IPS-NIHi11 (cell line): ENCODE data around the gene GINS3.
"Not testable (repeated sequence)": the region's sequence is repeated elsewhere in the genome, so short reads cannot be mapped to it uniquely, and the experiment has no call there.

Experiments
- DNase-seq: peaks from one replicate; pipeline ENCODE4 v3.0.0; 2012; ENCODE audit warnings: mixed read lengths, low spot score

Gene GINS3

GRCh38 chr16:58389724-58390123 is 2.5 kb upstream of the GINS3 start:
- DNase-seq = no peak

GRCh38 chr16:58393138-58393504 is 850 bp downstream of the GINS3 start:
- DNase-seq = peak; percentile 26

- DNase-seq = not testable (repeated sequence)
Observed at GRCh38 chr16:58396897-58397296, 4.6 kb downstream of the GINS3 start.

- no peak for DNase-seq
Observed at GRCh38 chr16:58399718-58400633, 7.7 kb downstream of the GINS3 start.

GRCh38 chr16:58401305-58401704 is 9.0 kb downstream of the GINS3 start:
- not testable (repeated sequence) for DNase-seq

GRCh38 chr16:58402796-58403195 is 10.5 kb downstream of the GINS3 start:
- DNase-seq = no peak

- DNase-seq = no peak
Observed at GRCh38 chr16:58409316-58409973, 17.2 kb downstream of the GINS3 start.

- DNase-seq = no peak
Observed at GRCh38 chr16:58411336-58411735, 19.1 kb downstream of the GINS3 start.

- DNase-seq = no peak
Observed at GRCh38 chr16:58411736-58412614, 19.7 kb downstream of the GINS3 start.

- not testable (repeated sequence) for DNase-seq
Observed at GRCh38 chr16:58412615-58412970, 20.3 kb downstream of the GINS3 start.

- DNase-seq = no peak
Observed at GRCh38 chr16:58413359-58413758, 21.1 kb downstream of the GINS3 start.

GRCh38 chr16:58415003-58415402 is 22.7 kb downstream of the GINS3 start:
- no peak for DNase-seq

- DNase-seq = not testable (repeated sequence)
Observed at GRCh38 chr16:58415961-58416360, 23.7 kb downstream of the GINS3 start.

GRCh38 chr16:58417035-58417434 is 24.8 kb downstream of the GINS3 start:
- DNase-seq = no peak

GRCh38 chr16:58417600-58417999 is 25.3 kb downstream of the GINS3 start:
- no peak for DNase-seq

GRCh38 chr16:58418026-58418425 is 25.8 kb downstream of the GINS3 start:
- no peak for DNase-seq

- DNase-seq = no peak
Observed at GRCh38 chr16:58418601-58419000, 26.3 kb downstream of the GINS3 start.

- peak; percentile 45 for DNase-seq
Observed at GRCh38 chr16:58419241-58419990, 27.1 kb downstream of the GINS3 start.

GRCh38 chr16:58421059-58421458 is 28.8 kb downstream of the GINS3 start:
- no peak for DNase-seq

- no peak for DNase-seq
Observed at GRCh38 chr16:58421529-58421928, 29.3 kb downstream of the GINS3 start.

- DNase-seq = no peak
Observed at GRCh38 chr16:58422809-58423208, 30.5 kb downstream of the GINS3 start.

GRCh38 chr16:58425245-58425644 is 33.0 kb downstream of the GINS3 start:
- no peak for DNase-seq
